Stimulated activated naive B cell treated with anti-CD40 and anti-IgM and Interleukin-4, amounts not matched to agents 10 μg/mL and 1 μg/mL and 100 μg/mL, for 72 hours (primary cell): ENCODE data around the gene ERC2.

ENCODE experiments used
- ATAC-seq, 2 donors: fragments of 150-1000 bp; cut with Tn5 transposase; replicated peaks; 2 replicates each; pipeline ENCODE4 v1.10.0; 2021; ENCODE audit warnings: moderate library complexity in 1 of 2
- DNase-seq: peaks from one replicate; pipeline ENCODE4 v3.0.0; 2021
- H3K27ac Mint-ChIP-seq: one replicate; pipeline ENCODE4 v1.8.0; 2022; ENCODE audit warnings: mild to moderate bottlenecking, mixed read lengths
- H3K27me3 Mint-ChIP-seq, 2 donors: one replicate each; pipeline ENCODE4 v1.8.0; 2022; ENCODE audit warnings: mixed read lengths in 2 of 2
- H3K36me3 Mint-ChIP-seq, 2 donors: one replicate each; pipeline ENCODE4 v1.8.0; 2022; ENCODE audit warnings: mixed read lengths in 2 of 2, mild to moderate bottlenecking in 1 of 2
- H3K4me1 Mint-ChIP-seq, 2 donors: one replicate each; pipeline ENCODE4 v1.8.0; 2022; ENCODE audit warnings: mixed read lengths in 2 of 2, mild to moderate bottlenecking in 1 of 2
- H3K4me3 Mint-ChIP-seq, 2 donors: one replicate each; pipeline ENCODE4 v1.8.0; 2022; ENCODE audit warnings: mild to moderate bottlenecking in 2 of 2, mixed read lengths in 2 of 2, moderate library complexity in 1 of 2
- H3K9me3 Mint-ChIP-seq, 2 donors: one replicate each; pipeline ENCODE4 v1.8.0; 2022; ENCODE audit warnings: mixed read lengths in 2 of 2, mild to moderate bottlenecking in 1 of 2

The ERC2 gene

DNA sequence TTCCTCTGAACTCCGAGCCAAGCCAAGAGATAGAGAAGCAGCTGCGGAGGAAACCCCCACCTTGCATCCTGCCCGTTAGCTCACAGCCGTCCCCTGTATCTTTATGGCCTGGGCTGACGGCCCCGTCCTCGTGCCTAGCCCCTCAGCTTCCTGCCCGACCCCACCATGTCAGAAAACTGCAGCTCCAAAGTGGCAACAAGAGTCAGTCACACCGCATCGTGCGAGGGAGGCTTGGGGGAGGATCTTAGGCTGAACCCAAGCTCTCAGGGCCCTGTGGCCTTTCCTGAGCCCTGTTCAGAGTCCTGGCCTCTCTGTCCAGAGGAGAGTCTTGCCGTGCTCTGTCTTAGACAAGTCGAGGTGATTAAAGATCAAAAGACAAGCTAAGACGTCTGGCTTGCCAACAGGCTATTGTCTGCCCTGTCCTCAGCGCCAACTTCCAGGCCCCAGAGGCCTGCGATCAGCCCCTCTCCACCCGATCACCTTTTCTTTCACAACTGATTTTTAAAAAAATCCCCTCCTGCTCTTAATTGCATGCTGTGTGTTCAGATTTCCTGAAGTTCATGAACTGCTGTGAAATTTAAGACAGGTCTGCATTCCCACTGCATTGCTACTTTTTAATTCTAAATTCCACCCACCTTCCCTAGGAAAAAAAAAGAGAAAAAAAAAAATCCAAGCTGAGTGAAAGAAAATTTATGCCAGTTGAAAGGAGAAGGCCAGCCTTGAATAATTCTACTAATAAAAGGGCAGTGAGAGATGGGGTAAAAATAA, 891.5 kb downstream of the ERC2 start:
- no peak for ATAC-seq
- Mint-ChIP-seq H3K27ac (no peak overlapping the region), H3K4me3 (no peak overlapping the region), H3K27me3 (peaks cover 0 to 4% of the 10 kb centered on the region in 2 donors), H3K9me3 (peaks cover 2 to 11% of the 10 kb centered on the region in 2 donors), H3K36me3 (no peaks in the 10 kb centered on the region), H3K4me1 (no peaks in the 10 kb centered on the region)
- no peak for DNase-seq

DNA sequence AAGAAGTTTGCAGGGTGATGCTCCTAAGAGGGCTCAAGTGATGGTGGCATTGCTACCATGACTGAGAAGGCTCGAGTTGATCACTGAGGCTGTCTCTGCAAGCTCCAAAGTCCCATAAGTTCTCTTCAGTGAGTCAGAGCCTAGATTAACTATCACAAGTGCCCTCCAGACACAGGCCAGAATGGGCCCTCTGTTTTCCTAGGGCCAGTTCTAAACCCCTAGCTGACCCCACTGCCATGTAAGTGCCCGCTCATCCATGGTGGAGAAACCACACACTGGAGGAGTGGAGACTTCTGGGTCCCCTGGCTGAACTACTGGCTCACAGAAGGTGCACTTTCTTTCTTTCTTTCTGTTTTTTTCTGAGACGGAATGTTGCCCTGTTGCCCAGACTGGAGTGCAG, 893.6 kb downstream of the ERC2 start:
- DNase-seq (no peak), ATAC-seq (no peak)
- H3K27ac Mint-ChIP-seq: no peak overlapping the region
- peaks cover 2 to 7% of the 10 kb centered on the region in 2 donors for H3K9me3 Mint-ChIP-seq
- H3K36me3 Mint-ChIP-seq: no peaks in the 10 kb centered on the region
- H3K4me3 Mint-ChIP-seq: no peak overlapping the region
- no peaks in the 10 kb centered on the region for H3K4me1 Mint-ChIP-seq
- peaks cover 0 to 9% of the 10 kb centered on the region in 2 donors for H3K27me3 Mint-ChIP-seq

DNA sequence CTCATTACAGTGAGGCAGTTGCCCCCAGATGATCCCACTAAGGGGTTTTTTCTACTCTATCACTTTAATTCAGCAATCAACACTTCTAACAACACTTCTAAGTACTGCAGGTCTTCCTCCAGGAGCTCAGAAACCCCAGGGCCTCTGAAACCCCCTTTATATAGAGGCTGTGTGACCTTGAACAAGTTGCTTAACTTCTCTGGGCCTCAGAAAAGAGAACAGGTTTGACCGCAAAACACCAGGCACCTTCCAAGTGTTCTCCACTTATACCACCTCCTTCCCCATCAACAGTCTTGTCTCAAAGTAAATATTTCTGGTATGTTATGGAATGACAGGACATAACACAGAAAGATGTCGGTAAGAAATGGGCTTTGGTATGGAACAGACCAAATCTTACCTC, 895.5 kb downstream of the ERC2 start:
- ATAC-seq (no peak), DNase-seq (no peak)
- H3K36me3 Mint-ChIP-seq: no peaks in the 10 kb centered on the region
- H3K9me3 Mint-ChIP-seq: peaks cover 0 to 5% of the 10 kb centered on the region in 2 donors
- H3K27ac Mint-ChIP-seq: no peak overlapping the region
- H3K27me3 Mint-ChIP-seq: peaks cover 5 to 6% of the 10 kb centered on the region in 2 donors
- H3K4me3 Mint-ChIP-seq: no peak overlapping the region
- no peaks in the 10 kb centered on the region for H3K4me1 Mint-ChIP-seq

DNA sequence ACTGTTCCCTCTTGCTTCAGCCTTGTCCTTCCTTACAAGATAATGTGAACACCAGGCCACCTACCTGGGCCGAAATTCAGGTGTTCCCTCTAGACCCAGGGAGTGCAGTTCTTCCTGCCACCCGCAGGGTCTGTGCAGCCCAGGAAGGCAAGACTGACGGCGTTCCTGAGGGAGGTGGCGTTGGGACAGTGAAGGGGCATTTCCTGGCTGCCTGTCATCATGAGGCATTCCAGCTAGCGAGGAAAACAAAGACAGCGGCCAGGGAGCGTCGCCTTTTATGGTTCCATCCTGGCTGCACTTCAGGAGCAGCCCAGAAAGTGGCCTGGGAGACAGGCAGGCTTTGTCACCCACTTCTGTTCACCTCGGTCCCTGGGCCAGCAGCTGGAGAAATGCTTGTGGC, 896.4 kb downstream of the ERC2 start:
- H3K4me3 Mint-ChIP-seq: no peak overlapping the region
- no peak overlapping the region for H3K27ac Mint-ChIP-seq

DNA sequence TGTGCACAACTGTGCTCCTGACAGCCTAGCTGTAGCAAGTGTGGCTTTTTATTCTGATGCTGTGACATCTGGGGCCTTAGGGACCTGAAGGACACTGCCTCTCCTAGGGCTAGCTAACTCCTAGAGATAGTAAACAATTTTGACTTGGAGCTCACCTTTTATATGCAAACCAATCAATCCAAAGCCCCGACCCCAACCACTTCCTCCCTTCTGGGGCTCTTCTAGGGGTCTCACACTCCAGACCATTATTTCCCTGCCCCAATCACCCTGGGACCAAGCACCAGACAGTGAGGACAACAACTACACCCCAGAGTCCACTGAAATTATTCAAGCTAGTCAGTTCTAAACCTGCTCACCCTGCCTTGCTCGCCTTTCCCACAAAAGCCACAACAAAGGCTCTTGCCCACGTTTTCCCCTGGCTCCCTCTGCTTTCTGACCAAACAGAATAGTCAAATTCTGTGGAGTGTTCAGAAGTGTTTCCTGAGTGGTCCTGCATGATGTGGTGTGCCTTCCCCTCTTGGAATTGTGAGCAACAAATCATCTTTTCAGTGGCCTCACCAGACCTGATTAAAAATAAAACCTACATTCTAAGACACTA, 897.0 kb downstream of the ERC2 start:
- DNase-seq: no peak
- H3K9me3 Mint-ChIP-seq: peaks cover 0 to 5% of the 10 kb centered on the region in 2 donors
- ATAC-seq: no peak

More for the DNA sequence above, 896.4 kb downstream of the ERC2 start:
- H3K4me1 Mint-ChIP-seq: no peaks in the 10 kb centered on the region
- peaks cover 0 to 5% of the 10 kb centered on the region in 2 donors for H3K9me3 Mint-ChIP-seq
- H3K27me3 Mint-ChIP-seq: peaks cover 5 to 6% of the 10 kb centered on the region in 2 donors
- DNase-seq: no peak
- no peak for ATAC-seq
- no peaks in the 10 kb centered on the region for H3K36me3 Mint-ChIP-seq

DNA sequence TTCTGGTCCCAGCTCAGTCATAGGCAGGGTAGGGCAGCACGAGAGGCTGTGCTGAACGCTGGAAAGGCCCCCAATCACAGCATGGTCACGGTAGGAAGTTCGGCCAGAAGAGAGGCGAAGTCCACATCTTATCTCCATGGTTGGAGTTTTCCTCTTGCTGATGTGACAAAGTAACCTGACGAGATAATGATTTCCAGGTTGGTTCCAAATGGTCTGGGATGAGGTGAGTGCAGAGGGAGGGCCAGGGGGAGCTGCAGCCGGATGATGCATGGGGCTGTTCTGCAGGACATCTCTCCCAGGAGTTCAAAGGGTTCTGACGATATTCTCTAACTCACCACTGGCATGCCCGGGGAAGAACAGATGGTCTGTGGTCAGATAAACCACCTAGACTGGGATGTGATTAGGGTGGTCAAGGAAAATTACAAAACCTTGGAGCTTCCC, 898.0 kb downstream of the ERC2 start:
- Mint-ChIP-seq H3K36me3 (no peaks in the 10 kb centered on the region), H3K27me3 (peaks cover 5 to 6% of the 10 kb centered on the region in 2 donors), H3K27ac (no peak overlapping the region), H3K4me1 (no peaks in the 10 kb centered on the region), H3K9me3 (peaks cover 0 to 5% of the 10 kb centered on the region in 2 donors), H3K4me3 (no peak overlapping the region)
- ATAC-seq (no peak), DNase-seq (no peak)

More for the DNA sequence above, 897.0 kb downstream of the ERC2 start:
- Mint-ChIP-seq H3K4me3 (no peak overlapping the region), H3K27ac (no peak overlapping the region), H3K4me1 (no peaks in the 10 kb centered on the region), H3K36me3 (no peaks in the 10 kb centered on the region), H3K27me3 (peaks cover 5 to 6% of the 10 kb centered on the region in 2 donors)

DNA sequence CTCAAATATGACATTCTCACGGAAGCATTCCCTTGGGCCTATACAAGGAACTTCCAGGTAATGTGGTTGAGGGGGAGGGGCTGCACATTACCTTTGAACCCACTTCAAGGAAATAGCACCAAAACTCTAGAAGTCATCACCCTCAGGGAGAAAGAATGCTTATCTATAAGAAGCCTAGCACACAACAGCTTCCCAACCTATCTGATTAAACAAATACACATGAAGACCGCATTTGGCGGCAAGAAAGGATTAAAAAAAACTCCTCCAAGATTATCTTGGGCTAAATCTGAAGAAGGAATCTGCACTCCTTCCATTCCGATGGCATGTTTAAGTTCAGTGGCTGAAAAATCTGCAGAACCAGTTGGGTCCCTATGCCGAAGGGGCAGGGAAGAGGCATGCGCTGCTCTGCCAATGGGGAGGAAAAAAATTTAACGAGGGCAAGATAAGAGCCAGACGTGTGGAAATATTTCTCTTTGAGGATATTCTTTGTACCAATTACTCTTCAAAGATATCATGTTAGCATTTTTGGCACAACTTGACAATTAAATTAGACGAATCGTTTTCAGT, 899.2 kb downstream of the ERC2 start:
- no peaks in the 10 kb centered on the region for H3K4me1 Mint-ChIP-seq
- H3K27me3 Mint-ChIP-seq: peaks cover 5 to 6% of the 10 kb centered on the region in 2 donors
- peaks cover 0 to 5% of the 10 kb centered on the region in 2 donors for H3K9me3 Mint-ChIP-seq
- H3K36me3 Mint-ChIP-seq: no peaks in the 10 kb centered on the region
- DNase-seq (no peak), ATAC-seq (no peak)
- H3K27ac Mint-ChIP-seq: no peak overlapping the region
- no peak overlapping the region for H3K4me3 Mint-ChIP-seq

DNA sequence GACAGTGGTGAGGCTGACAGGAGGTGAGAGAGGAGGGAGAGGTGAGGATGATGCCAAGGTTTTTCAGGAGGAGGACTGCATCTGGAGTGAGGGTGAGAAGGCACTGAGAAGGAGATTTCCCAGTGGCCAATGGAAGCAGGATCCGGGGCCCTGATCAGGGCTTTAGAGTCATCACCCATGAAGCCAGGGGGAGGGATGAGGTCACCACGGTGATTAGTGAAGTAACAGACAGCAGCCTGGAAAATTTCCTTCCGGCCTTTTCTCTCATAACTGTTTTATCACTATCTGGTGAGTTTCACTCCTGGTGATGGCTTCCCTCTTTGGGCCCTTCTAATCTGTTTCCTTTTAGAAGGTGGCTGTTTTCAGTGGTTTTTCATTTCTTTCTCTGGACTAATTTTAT, 900.7 kb downstream of the ERC2 start:
- Mint-ChIP-seq H3K27me3 (peaks cover 5 to 6% of the 10 kb centered on the region in 2 donors), H3K36me3 (no peaks in the 10 kb centered on the region), H3K9me3 (peaks cover 0 to 5% of the 10 kb centered on the region in 2 donors), H3K4me1 (no peaks in the 10 kb centered on the region), H3K27ac (no peak overlapping the region), H3K4me3 (no peak overlapping the region)
- DNase-seq (no peak), ATAC-seq (no peak)

DNA sequence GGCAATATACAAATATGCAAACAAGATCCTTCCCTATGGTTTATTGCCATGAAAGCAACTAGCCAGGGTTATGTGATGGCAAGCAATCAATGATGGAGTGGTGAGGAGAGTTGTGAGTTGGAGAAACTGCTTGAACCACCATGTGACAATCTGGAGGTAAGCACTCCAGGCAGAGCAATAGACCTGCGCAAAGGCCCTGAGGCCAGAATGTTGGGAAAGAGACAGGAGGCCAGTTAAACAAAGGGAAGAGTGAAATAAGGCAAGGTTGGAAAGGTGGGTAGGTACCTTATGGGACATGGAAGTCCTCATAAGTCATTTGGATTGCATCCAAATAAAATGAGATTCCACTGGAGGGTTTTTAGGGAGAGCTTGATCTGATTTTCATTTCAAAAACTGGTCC, 901.1 kb downstream of the ERC2 start:
- Mint-ChIP-seq H3K27me3 (peaks cover 5 to 6% of the 10 kb centered on the region in 2 donors), H3K36me3 (no peaks in the 10 kb centered on the region), H3K9me3 (peaks cover 0 to 5% of the 10 kb centered on the region in 2 donors), H3K4me1 (no peaks in the 10 kb centered on the region), H3K27ac (no peak overlapping the region), H3K4me3 (no peak overlapping the region)
- DNase-seq: no peak
- no peak for ATAC-seq

DNA sequence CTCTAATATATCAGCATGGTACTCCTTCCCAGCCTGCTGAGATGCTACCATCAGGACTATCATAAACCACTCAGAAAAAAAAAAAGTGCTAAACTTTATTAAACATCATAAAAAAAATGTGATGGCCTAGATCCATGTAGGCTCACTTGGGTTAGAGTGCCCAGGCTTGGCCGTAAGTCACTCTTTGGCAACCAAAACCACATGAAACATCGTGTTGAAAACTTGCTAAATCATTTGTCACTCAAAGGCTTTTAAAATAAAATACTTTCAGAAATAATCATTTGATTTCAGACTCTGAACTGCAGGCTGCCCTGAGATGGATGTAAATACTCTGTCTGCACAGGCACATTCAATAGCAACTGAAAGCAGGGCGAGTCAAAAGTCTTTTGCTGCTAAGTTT, 902.7 kb downstream of the ERC2 start:
- Mint-ChIP-seq H3K27me3 (peaks cover 5 to 6% of the 10 kb centered on the region in 2 donors), H3K36me3 (no peaks in the 10 kb centered on the region), H3K4me3 (no peak overlapping the region), H3K27ac (no peak overlapping the region), H3K9me3 (peaks cover 0 to 5% of the 10 kb centered on the region in 2 donors), H3K4me1 (no peaks in the 10 kb centered on the region)
- ATAC-seq (no peak), DNase-seq (no peak)

DNA sequence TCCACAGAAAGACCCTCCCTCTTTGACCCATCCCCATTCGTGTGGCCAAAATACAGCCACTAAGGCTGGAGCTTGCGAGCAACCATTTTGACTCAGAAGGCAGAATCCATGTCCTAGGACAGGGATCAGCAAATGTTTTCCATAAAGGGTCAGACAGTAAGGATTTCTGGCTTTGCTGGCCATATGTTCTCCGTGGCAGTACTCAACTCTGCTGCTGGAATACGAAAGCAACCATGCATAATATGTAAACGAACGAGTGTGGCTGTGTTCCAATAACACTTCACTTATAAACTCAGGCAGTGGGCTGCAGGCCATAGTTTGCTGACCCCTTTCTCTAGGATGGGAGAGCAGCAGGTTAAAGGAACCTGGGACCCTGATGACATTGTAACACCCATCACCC, 903.5 kb downstream of the ERC2 start:
- Mint-ChIP-seq H3K4me1 (no peaks in the 10 kb centered on the region), H3K27me3 (peaks cover 0 to 6% of the 10 kb centered on the region in 2 donors), H3K9me3 (peaks cover 0 to 5% of the 10 kb centered on the region in 2 donors), H3K36me3 (no peaks in the 10 kb centered on the region), H3K4me3 (no peak overlapping the region), H3K27ac (no peak overlapping the region)
- ATAC-seq: no peak
- DNase-seq: no peak

DNA sequence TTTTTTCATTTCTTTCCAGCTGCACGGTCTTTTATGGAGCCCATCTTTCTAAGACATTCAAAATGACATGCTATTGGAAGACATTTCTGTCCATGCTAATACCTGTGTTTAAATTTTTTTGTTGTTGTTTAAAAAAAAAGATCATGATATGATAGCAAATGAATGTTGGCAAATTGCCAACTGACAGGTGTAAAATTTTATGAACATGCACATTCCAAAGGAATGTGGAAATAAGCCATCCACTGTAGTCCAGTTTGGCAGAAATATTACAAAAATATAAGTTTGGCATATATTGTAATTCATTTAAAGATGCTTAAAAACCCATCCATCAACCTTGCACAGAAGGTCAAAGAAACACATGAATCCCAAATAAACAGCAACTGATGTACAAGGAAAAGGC, 905.6 kb downstream of the ERC2 start:
- Mint-ChIP-seq H3K9me3 (no peaks in the 10 kb centered on the region), H3K27me3 (no peaks in the 10 kb centered on the region), H3K27ac (no peak overlapping the region), H3K4me1 (no peaks in the 10 kb centered on the region), H3K4me3 (no peak overlapping the region), H3K36me3 (no peaks in the 10 kb centered on the region)
- DNase-seq (no peak), ATAC-seq (no peak)

DNA sequence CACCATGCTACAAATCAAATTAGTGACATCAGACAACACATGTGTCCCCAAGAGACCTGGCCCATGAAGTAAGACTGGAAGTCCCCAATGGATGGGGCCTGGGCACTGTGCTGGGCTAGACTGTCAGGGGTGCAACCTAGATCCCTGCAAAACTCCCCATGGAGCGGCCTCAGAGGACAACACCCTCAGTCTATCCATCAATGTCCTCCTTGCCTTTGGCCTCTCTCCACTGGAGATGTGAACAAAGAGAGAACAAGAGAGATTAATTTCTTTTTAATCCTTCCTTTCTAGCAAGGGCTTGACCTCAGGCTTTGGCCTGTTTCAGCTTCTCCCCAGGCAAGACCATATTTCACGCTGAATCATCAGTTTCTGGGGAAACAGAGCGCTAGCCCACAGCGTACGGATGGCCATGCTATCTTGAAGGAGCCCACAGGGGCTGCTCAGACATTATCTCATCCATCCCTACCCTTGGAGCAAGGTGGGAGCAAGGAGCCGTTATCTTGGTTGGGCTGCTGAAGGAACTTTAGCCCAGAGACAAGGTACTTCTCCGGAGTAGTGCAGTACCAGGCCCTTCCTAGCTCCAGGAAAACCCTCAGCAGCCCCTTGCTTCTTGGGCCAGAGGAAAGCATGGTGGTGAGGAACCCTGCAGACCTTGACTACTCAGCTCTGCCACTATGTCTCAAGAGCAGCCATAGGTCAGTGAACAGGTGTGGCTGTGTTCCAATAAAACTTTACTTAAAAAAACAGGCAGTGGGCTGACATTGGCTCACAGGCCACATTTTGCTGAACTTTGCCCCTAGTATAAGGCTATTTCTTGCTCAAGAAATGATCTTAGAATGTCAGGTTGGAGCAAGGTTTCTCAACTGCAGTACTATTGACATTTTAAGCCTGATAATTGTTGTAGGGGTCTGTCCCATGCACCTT, 908.5 kb downstream of the ERC2 start:
- Mint-ChIP-seq H3K27me3 (no peaks in the 10 kb centered on the region), H3K4me1 (no peaks in the 10 kb centered on the region), H3K9me3 (no peaks in the 10 kb centered on the region), H3K4me3 (no peak overlapping the region), H3K36me3 (no peaks in the 10 kb centered on the region), H3K27ac (no peak overlapping the region)
- DNase-seq: no peak
- no peak for ATAC-seq

DNA sequence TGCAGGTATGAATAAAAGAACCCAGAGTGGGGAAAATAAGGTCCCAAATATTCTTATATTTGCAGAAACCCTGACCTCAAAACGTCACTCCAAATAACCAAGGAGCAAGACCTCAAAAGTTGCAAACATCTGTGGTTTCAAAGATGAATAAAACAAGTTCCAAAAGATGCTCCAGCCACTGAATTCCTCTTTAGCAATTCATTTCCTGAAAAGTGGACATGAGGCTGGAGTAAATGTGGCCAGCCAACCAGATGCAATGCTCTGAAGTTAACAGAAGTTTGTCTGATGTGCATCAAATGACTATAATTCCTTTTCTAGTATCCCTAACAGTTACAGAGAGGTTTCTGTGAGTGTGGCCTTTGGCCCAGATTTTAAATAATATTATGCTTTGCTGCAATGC, 910.0 kb downstream of the ERC2 start:
- H3K36me3 Mint-ChIP-seq: no peaks in the 10 kb centered on the region
- H3K4me1 Mint-ChIP-seq: no peaks in the 10 kb centered on the region
- H3K9me3 Mint-ChIP-seq: no peaks in the 10 kb centered on the region
- H3K27me3 Mint-ChIP-seq: no peaks in the 10 kb centered on the region
- ATAC-seq (no peak), DNase-seq (no peak)
- H3K4me3 Mint-ChIP-seq: no peak overlapping the region
- H3K27ac Mint-ChIP-seq: no peak overlapping the region
